Heart right ventricle (tissue), 16 donors: Measurements from ENCODE around the gene DISP2. TPM values are rescaled to one million over a fixed set of nuclear protein-coding genes. Genes with fewer than 3 reads are reported as not detected.

Experiments
- ATAC-seq, 8 donors: fragments of 200-7000 bp; cut with Tn5 transposase; one replicate each; pipeline ENCODE4 v1.9.1; 2020; ENCODE audit warnings: mild to moderate bottlenecking in 8 of 8, moderate library complexity in 8 of 8, moderate number of reproducible peaks in 1 of 8
- DNase-seq, 2 donors: peaks; one replicate each; pipeline ENCODE4 v3.0.0-alpha.2; 2020
- H3K27ac ChIP-seq, 10 donors: fragments of 200-600 bp; sonication (generic) in 2 of 10; one replicate each; pipeline versions ENCODE4 v1.5.0 to v1.8.0; 2020 to 2022; ENCODE audit warnings: mild to moderate bottlenecking in 3 of 10
- H3K27me3 ChIP-seq, 7 donors: fragments of 200-600 bp; one replicate each; pipeline ENCODE4 v1.8.0; 2021 to 2022; ENCODE audit warnings: mild to moderate bottlenecking in 2 of 7
- H3K36me3 ChIP-seq, 9 donors: fragments of 200-600 bp; sonication (generic) in 1 of 9; one replicate each; pipeline versions ENCODE4 v1.5.0 to v1.8.0; 2020 to 2022; ENCODE audit warnings: mild to moderate bottlenecking in 2 of 9
- H3K4me1 ChIP-seq, 9 donors: fragments of 200-600 bp; sonication (generic) in 1 of 9; one replicate each; pipeline versions ENCODE4 v1.5.0 to v1.8.0; 2020 to 2022; ENCODE audit warnings: mild to moderate bottlenecking in 4 of 9
- H3K4me3 ChIP-seq, 10 donors: fragments of 200-600 bp; sonication (generic) in 2 of 10; one replicate each; pipeline versions ENCODE4 v1.5.0 to v1.8.0; 2020 to 2022; ENCODE audit warnings: mild to moderate bottlenecking in 7 of 10, moderate library complexity in 2 of 10
- H3K9me3 ChIP-seq, 11 donors: fragments of 200-600 bp in 10 of 11; sonication (generic) in 2 of 11; one replicate each; pipeline versions ENCODE4 v1.5.0 to v1.8.0; 2013 to 2022; ENCODE audit warnings: mild to moderate bottlenecking in 2 of 11, control low read depth in 1 of 11, moderate library complexity in 1 of 11
- CTCF ChIP-seq, 9 donors: fragments of 200-600 bp; sonication (generic) in 2 of 9; IDR thresholded peaks; one replicate each; pipeline versions ENCODE4 v1.5.0 to v1.8.0; 2021 to 2022; ENCODE audit warnings: antibody characterized with exemption in 9 of 9, mild to moderate bottlenecking in 5 of 9, moderate library complexity in 1 of 9
- WGBS, 2 donors: extraction: QIAGEN DNeasy Blood & Tissue Kit; methylation state at CpG; one replicate each; pipeline ENCODE4 v1.1.7; 2013; ENCODE audit warnings: inconsistent platforms in 1 of 2; 5-methylcytosine and 5-hydroxymethylcytosine counted together
- intact Hi-C, 10 donors: fragments of 100-400 bp; cut with DNase I; formaldehyde crosslinking; loops; one replicate each; pipeline versions ENCODE4 v1.11.1 to v1.14.2; 2022
- polyA plus RNA-seq, 2 donors: library from polyadenylated mRNA; stranded (reverse); fragments of 200-250 nt; gene quantifications; one replicate each; pipeline ENCODE4 v1.2.3, GENCODE V29; 2013
- total RNA-seq, 10 donors: library from RNA; stranded (reverse); fragmentation: NEBNext Ultra II Directional in 3 of 10; extraction: Animal tissue kit (Norgen Biotek cat#: 25700) in 3 of 10; gene quantifications; one replicate each; pipeline versions ENCODE4 v1.2.1 to v1.2.4, GENCODE V29; 2021 to 2023
- donor health status: Arrhythmogenic right ventricular cardiomyopathy.
- donor health status: ischemic (EF 13 %, LVEDD 7.1; RV severe dilation, severe dysfunction).
- donor health status: healthy with polysubstance abuse.
- donor health status: DM: no; HTN: yes; CAD: no.
- donor health status: DM: no; HTN: no; CAD: no.
- donor health status: ischemic (EF 25% LVEDD 6.9; RV normal size, moderate dysfunction).
- donor health status: ischemic (EF 25% LVEDD 5.7; RV mildly dilated, moderate dysfunction).
- donor health status: healthy.
- donor health status: DM: yes; HTN: yes; CAD: no.
- donor health status: Ischemic cardiomyopathy.
- donor health status: ischemic (EF 35%, LVEDD 5.7; RV mildly dilated, moderate dysfunction).
- donor health status: nonischemic (EF 11% LVEDD 7.7; RV severe dilation, severe dysfunction).
- donor health status: DM: yes; HTN: yes; CAD: no.
- donor health status: PGD.
- donor health status: ischemic (EF 29% LVEDD 5.4; RV normal size, mild dysfunction).
- donor health status: nonischemic (EF 23%, LVEDD 6.1; RV moderate dilation, normal function).

DISP2 gene
- total and polyA plus RNA-seq, 12 donors = 0.08 to 2.7 (median 0.71) TPM

DNA sequence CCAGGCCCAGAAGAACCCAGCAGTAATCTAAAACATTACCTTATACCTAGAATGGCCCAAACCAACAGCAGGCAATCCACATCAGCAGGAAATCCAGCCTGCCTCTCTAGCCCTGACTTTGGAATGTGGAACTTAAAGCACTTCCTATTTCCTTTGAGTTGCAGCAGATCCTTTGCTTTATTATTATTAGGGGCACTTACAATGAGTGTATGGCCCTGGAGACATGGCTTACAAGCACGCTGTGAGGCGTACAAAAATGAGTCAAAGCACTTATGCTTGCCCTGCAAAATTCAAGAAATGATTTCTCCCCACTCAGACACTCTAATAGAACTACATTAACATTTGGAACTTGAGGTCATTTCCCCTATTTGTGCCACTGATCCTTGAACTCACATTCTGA, 15.0 kb downstream of the DISP2 start:
- H3K4me1 ChIP-seq = peaks cover 0 to 18% (median 5%) of the 10 kb centered on the region in 9 donors

GRCh38 chr15:40377606-40378005, 19.6 kb downstream of the DISP2 start:
- Histone ChIP-seq H3K4me3 (no peak overlapping the region), H3K27ac (no peak overlapping the region), H3K27me3 (no peaks in the 10 kb centered on the region), H3K36me3 (no peaks in the 10 kb centered on the region), H3K9me3 (no peaks in the 10 kb centered on the region), H3K4me1 (peaks cover 0 to 27% (median 11%) of the 10 kb centered on the region in 9 donors)
- WGBS, 2 donors = 83 to 87% methylated on average over 3 of the region's 3 CpGs
- no peak for TF ChIP-seq CTCF (IDR thresholded peaks at IDR 0.05)
- ATAC-seq = no peak
- intact Hi-C loops = loop anchor here in 1 of 10 donors (10.0 kb wide), 1 partner anchor 53 kb away; the partner anchor contains the start of gene INAFM2
- DNase-seq = no peak

More for the DNA sequence above, 15.0 kb downstream of the DISP2 start:
- 44 to 56% methylated on average over 2 of the region's 2 CpGs for WGBS, 2 donors
- no peaks in the 10 kb centered on the region for H3K36me3 ChIP-seq
- ATAC-seq = no peak
- no peak overlapping the region for H3K27ac ChIP-seq
- intact Hi-C loops = loop anchor here in 2 of 10 donors (5.0 to 10.0 kb wide), 2 partner anchors 34 to 48 kb away; partner anchors contain the start of genes INAFM2 (in 1 of the 2) and IVD (in 1 of the 2)
- no peaks in the 10 kb centered on the region for H3K27me3 ChIP-seq
- H3K4me3 ChIP-seq = no peak overlapping the region
- H3K9me3 ChIP-seq = no peaks in the 10 kb centered on the region
- TF ChIP-seq CTCF (IDR thresholded peaks at IDR 0.05) = no peak
- no peak for DNase-seq

GRCh38 chr15:40379374-40379773, 21.4 kb downstream of the DISP2 start:
- peak overlapping the region in 6 of 10 donors; percentile 42 to 78 (median 60) for H3K27ac ChIP-seq
- H3K27me3 ChIP-seq = no peaks in the 10 kb centered on the region
- H3K4me3 ChIP-seq = no peak overlapping the region
- 90 to 93% methylated on average over 4 of the region's 4 CpGs for WGBS, 2 donors
- intact Hi-C loops = loop anchor here in 1 of 10 donors (10.0 kb wide), 1 partner anchor 55 kb away; the partner anchor contains the start of gene INAFM2
- no peak for TF ChIP-seq CTCF (IDR thresholded peaks at IDR 0.05)
- H3K9me3 ChIP-seq = no peaks in the 10 kb centered on the region
- H3K4me1 ChIP-seq = peaks cover 0 to 32% (median 21%) of the 10 kb centered on the region in 9 donors
- no peak for ATAC-seq
- DNase-seq = no peak
- no peaks in the 10 kb centered on the region for H3K36me3 ChIP-seq

- WGBS, 2 donors = 11 to 14% methylated on average over 4 of the region's 4 CpGs
- Histone ChIP-seq H3K4me1 (peaks cover 0 to 36% (median 21%) of the 10 kb centered on the region in 9 donors), H3K9me3 (no peaks in the 10 kb centered on the region), H3K36me3 (no peaks in the 10 kb centered on the region), H3K4me3 (no peak overlapping the region), H3K27ac (peak overlapping the region in 7 of 10 donors; percentile 42 to 78 (median 65)), H3K27me3 (no peaks in the 10 kb centered on the region)
- TF ChIP-seq CTCF (IDR thresholded peaks at IDR 0.05) = no peak
- DNase-seq (peak in 1 of 2 donors; percentile 66), ATAC-seq (peak in 7 of 8 donors; percentile 31 to 84 (median 71))
- intact Hi-C loops = loop anchor here in 1 of 10 donors (10.0 kb wide), 1 partner anchor 55 kb away; the partner anchor contains the start of gene INAFM2
Measured at GRCh38 chr15:40379853-40380252, 21.8 kb downstream of the DISP2 start.
